Natural killer cell (primary cell): Measurements from ENCODE around the gene NEK11. TPM values are rescaled to one million over a fixed set of nuclear protein-coding genes. Genes with fewer than 3 reads are reported as not detected.

Experiments used
- ATAC-seq, 3 donors: fragments of 150-1000 bp in 2 of 3; fragments of 200-7000 bp in 1 of 3; cut with Tn5 transposase; 1 replicate in 1 of 3; 2 replicates in 2 of 3; pipeline ENCODE4 v1.10.0; 2021; ENCODE audit warnings: mild to moderate bottlenecking in 2 of 3, moderate library complexity in 2 of 3
- DNase-seq, 2 donors: peaks; one replicate each; pipeline versions ENCODE4 v3.0.0 to v3.0.0-alpha.2; 2013 to 2021; ENCODE audit warnings: mixed read lengths in 1 of 2
- H3K27ac ChIP-seq: one replicate; pipeline ENCODE4 v1.5.1; 2013; ENCODE audit warnings: mild to moderate bottlenecking, low read length
- H3K27me3 ChIP-seq: one replicate; pipeline ENCODE4 v1.6.1; 2013; ENCODE audit warnings: low read length; ENCODE audit not compliant: control insufficient read depth, insufficient read depth
- H3K36me3 ChIP-seq: one replicate; pipeline ENCODE4 v1.6.1; 2013; ENCODE audit warnings: low read length; ENCODE audit not compliant: control insufficient read depth, insufficient read depth
- H3K4me1 ChIP-seq: one replicate; pipeline ENCODE4 v1.6.1; 2013; ENCODE audit warnings: low read length; ENCODE audit not compliant: control insufficient read depth, insufficient read depth
- H3K4me3 ChIP-seq: one replicate; pipeline ENCODE4 v1.5.1; 2013; ENCODE audit warnings: low read length
- H3K9me3 ChIP-seq: one replicate; pipeline ENCODE4 v1.6.1; 2013; ENCODE audit warnings: low read length; ENCODE audit not compliant: control insufficient read depth, insufficient read depth
- H3K27ac Mint-ChIP-seq, 2 donors: one replicate each; pipeline ENCODE4 v1.8.0; 2022; ENCODE audit warnings: mild to moderate bottlenecking in 2 of 2, mixed read lengths in 2 of 2, moderate library complexity in 1 of 2
- H3K27me3 Mint-ChIP-seq, 2 donors: one replicate each; pipeline ENCODE4 v1.8.0; 2022; ENCODE audit warnings: low read depth in 2 of 2, mixed read lengths in 2 of 2
- H3K36me3 Mint-ChIP-seq: one replicate; pipeline ENCODE4 v1.8.0; 2022; ENCODE audit warnings: mixed read lengths
- H3K4me1 Mint-ChIP-seq, 2 donors: one replicate each; pipeline ENCODE4 v1.8.0; 2022; ENCODE audit warnings: mixed read lengths in 2 of 2
- H3K4me3 Mint-ChIP-seq: one replicate; pipeline ENCODE4 v1.8.0; 2022; ENCODE audit warnings: mild to moderate bottlenecking, moderate library complexity, mixed read lengths
- H3K9me3 Mint-ChIP-seq, 2 donors: one replicate each; pipeline ENCODE4 v1.8.0; 2022; ENCODE audit warnings: mixed read lengths in 2 of 2
- CTCF ChIP-seq: fragments of 200-600 bp; IDR thresholded peaks from one replicate; pipeline ENCODE4 v1.8.0; 2022; ENCODE audit warnings: antibody characterized with exemption
- WGBS: methylation state at CpG from one replicate; pipeline ENCODE4 v1.1.7; 2013; ENCODE audit warnings: missing lambda C conversion rate; ENCODE audit not compliant: insufficient coverage; 5-methylcytosine and 5-hydroxymethylcytosine counted together
- intact Hi-C: fragments of 100-400 bp; cut with micrococcal nuclease; formaldehyde crosslinking; loops from one replicate; pipeline ENCODE4 v1.14.2; 2022
- total RNA-seq, 4 donors: library from RNA; stranded (reverse); fragments of 120-200 nt in 1 of 4; gene quantifications; one replicate each; pipeline versions ENCODE4 v1.2.3 to v1.2.4, GENCODE V29; 2013 to 2022

NEK11 gene
- total RNA-seq, 3 donors from 2014 or later (not counting 1 experiment from before 2014, with no cell fraction given), result 2.6 to 3.6 (median 3.5) TPM

- 100% methylated on average over 1 of the region's 1 CpG for WGBS
- Mint-ChIP-seq H3K4me1 (peaks cover 54 to 61% of the 10 kb centered on the region in 2 donors), H3K36me3 (no peaks in the 10 kb centered on the region), H3K27me3 (no peaks in the 10 kb centered on the region), H3K4me3 (peak overlapping the region; percentile 97), H3K9me3 (no peaks in the 10 kb centered on the region), H3K27ac (peak overlapping the region; percentile 97 to 98)
- Histone ChIP-seq H3K4me3 (peak overlapping the region; percentile 97), H3K36me3 (peaks cover 9% of the 10 kb centered on the region), H3K4me1 (peaks cover 20% of the 10 kb centered on the region), H3K27ac (peak overlapping the region; percentile 98), H3K9me3 (no peaks in the 10 kb centered on the region), H3K27me3 (no peaks in the 10 kb centered on the region)
- peak in 1 of 2 donors; percentile 15 for DNase-seq
- intact Hi-C loops, result loop anchor here (5.0 to 10.0 kb wide), 3 partner anchors 133 to 1699 kb away; partner anchors contain the start of genes ATP2C1, DNAJC13 and NPHP3
- ATAC-seq, result no peak
- TF ChIP-seq CTCF, result no peak
These were observed 1.1 kb upstream of the NEK11 start for GRCh38 chr3:131025539-131025938.

- H3K27ac Mint-ChIP-seq, result peak overlapping the region in 1 of 2 donors; percentile 77
- peak overlapping the region; percentile 3 for H3K4me3 Mint-ChIP-seq
These were observed 2.2 kb downstream of the NEK11 start for GRCh38 chr3:131028844-131029243.

GRCh38 chr3:131031660-131032059 lies 5.0 kb downstream of the NEK11 start:
- DNase-seq (no peak), ATAC-seq (no peak)
- Mint-ChIP-seq H3K36me3 (no peaks in the 10 kb centered on the region), H3K9me3 (no peaks in the 10 kb centered on the region), H3K4me3 (no peak overlapping the region), H3K4me1 (peaks cover 8 to 9% of the 10 kb centered on the region in 2 donors), H3K27ac (no peak overlapping the region), H3K27me3 (no peaks in the 10 kb centered on the region)
- H3K36me3 ChIP-seq, result no peaks in the 10 kb centered on the region
- H3K4me3 ChIP-seq, result no peak overlapping the region
- intact Hi-C loops, result no loop called here
- H3K4me1 ChIP-seq, result peaks cover 6% of the 10 kb centered on the region
- no peak overlapping the region for H3K27ac ChIP-seq
- no peaks in the 10 kb centered on the region for H3K9me3 ChIP-seq
- H3K27me3 ChIP-seq, result no peaks in the 10 kb centered on the region
- TF ChIP-seq CTCF, result no peak
- 75% methylated on average over 1 of the region's 3 CpGs for WGBS

More at GRCh38 chr3:131028844-131029243, 2.2 kb downstream of the NEK11 start:
- Mint-ChIP-seq H3K27me3 (no peaks in the 10 kb centered on the region), H3K4me1 (peaks cover 35 to 37% of the 10 kb centered on the region in 2 donors), H3K36me3 (no peaks in the 10 kb centered on the region), H3K9me3 (no peaks in the 10 kb centered on the region)
- ATAC-seq (no peak), DNase-seq (no peak)
- Histone ChIP-seq H3K27me3 (no peaks in the 10 kb centered on the region), H3K4me3 (no peak overlapping the region), H3K4me1 (peaks cover 14% of the 10 kb centered on the region), H3K9me3 (no peaks in the 10 kb centered on the region), H3K36me3 (peaks cover 9% of the 10 kb centered on the region), H3K27ac (no peak overlapping the region)
- intact Hi-C loops, result loop anchor here (5.0 to 10.0 kb wide), 3 partner anchors 137 to 1696 kb away; partner anchors contain the start of genes ATP2C1, DNAJC13 and NPHP3
- no peak for TF ChIP-seq CTCF
- 100% methylated on average over 2 of the region's 3 CpGs for WGBS
